Right lobe of liver (tissue), 4 donors: Measurements from ENCODE around the gene TSPAN9.

ENCODE experiments used
- CTCF ChIP-seq, 4 donors: fragments of 200-600 bp in 3 of 4; fragments of 450-650 bp in 1 of 4; IDR thresholded peaks; one replicate each; pipeline versions ENCODE4 v1.5.1 to v1.8.0; 2016 to 2022; ENCODE audit warnings: antibody characterized with exemption in 4 of 4, mild to moderate bottlenecking in 2 of 4
- POLR2A ChIP-seq: fragments of 450-650 bp; IDR thresholded peaks from one replicate; pipeline ENCODE4 v1.6.1; 2017; ENCODE audit warnings: antibody characterized with exemption, mild to moderate bottlenecking
- donor health status: DM: no; HTN: no; CAD: no.
- donor health status: DM: no; HTN: no; CAD: no.
- donor health status: DM: no; HTN: yes; CAD: no.

DNA sequence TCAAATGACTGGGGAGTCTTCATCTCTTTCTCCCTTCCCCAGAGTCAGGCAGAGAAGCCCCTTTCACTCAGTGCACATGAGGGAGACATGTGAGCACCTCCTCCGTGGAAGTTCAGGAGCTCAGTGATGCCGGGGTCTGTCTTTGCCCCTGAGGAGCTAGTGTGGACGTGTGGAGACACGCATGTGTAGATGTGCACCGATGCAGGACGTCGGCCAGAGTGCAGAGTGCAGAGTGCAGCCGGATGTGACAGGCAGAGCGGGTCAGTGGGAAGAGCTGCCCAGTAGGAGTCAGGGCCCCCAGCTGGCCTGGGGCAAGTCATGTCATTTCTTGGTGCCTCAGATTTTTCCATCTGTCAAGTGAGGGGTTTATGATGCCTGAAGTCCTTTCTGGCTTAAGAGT, 20.7 kb downstream of the TSPAN9 start:
- TF ChIP-seq CTCF (IDR thresholded peaks at IDR 0.05), result peak in 1 of 4 donors; percentile 17
- TF ChIP-seq POLR2A, result peak; percentile 52
